Measurements from ENCODE around the gene SPRED1. TPM values are rescaled to one million over a fixed set of nuclear protein-coding genes. Genes with fewer than 3 reads are reported as not detected.

Gene SPRED1
- total and polyA plus RNA-seq, 12 donors, result 4.9 to 31.3 (median 19.4) TPM

DNA sequence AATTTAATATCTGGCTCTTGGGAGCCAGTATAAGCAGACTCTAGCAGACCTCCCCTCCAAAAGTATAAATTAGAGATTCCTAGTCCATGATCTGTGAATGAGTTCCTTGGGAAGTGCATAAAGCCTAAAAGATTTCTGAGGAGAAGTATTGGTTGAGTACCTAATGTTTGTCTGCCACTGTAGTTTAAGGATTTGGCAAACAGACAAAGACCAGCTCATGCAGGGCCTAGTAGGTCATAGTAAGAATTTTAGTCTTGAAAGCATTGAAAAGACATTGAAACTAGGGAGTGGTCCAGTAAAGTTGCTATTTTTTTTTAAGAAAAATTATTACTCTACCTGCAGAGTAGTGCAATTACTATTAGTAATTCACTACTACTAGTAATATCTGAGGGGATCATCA lies 67.5 kb downstream of the SPRED1 start:
- no peak for DNase-seq
- intact Hi-C loops (cut with DNase I), result no loop called here
- Histone ChIP-seq H3K9me3 (replicated peaks in 1 of 3) (no peaks in the 10 kb centered on the region), H3K27me3 (no peaks in the 10 kb centered on the region), H3K4me3 (no peak overlapping the region), H3K36me3 (replicated peaks in 1 of 2) (no peaks in the 10 kb centered on the region), H3K27ac (no peak overlapping the region), H3K4me1 (replicated peaks in 1 of 2) (peaks cover 0 to 14% of the 10 kb centered on the region in 2 donors)
- TF ChIP-seq, protein P1, sequence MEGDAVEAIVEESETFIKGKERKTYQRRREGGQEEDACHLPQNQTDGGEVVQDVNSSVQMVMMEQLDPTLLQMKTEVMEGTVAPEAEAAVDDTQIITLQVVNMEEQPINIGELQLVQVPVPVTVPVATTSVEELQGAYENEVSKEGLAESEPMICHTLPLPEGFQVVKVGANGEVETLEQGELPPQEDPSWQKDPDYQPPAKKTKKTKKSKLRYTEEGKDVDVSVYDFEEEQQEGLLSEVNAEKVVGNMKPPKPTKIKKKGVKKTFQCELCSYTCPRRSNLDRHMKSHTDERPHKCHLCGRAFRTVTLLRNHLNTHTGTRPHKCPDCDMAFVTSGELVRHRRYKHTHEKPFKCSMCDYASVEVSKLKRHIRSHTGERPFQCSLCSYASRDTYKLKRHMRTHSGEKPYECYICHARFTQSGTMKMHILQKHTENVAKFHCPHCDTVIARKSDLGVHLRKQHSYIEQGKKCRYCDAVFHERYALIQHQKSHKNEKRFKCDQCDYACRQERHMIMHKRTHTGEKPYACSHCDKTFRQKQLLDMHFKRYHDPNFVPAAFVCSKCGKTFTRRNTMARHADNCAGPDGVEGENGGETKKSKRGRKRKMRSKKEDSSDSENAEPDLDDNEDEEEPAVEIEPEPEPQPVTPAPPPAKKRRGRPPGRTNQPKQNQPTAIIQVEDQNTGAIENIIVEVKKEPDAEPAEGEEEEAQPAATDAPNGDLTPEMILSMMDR (IDR thresholded peaks at IDR 0.05), result no peak
- no peak for TF ChIP-seq POLR2A (IDR thresholded peaks at IDR 0.05)

DNA sequence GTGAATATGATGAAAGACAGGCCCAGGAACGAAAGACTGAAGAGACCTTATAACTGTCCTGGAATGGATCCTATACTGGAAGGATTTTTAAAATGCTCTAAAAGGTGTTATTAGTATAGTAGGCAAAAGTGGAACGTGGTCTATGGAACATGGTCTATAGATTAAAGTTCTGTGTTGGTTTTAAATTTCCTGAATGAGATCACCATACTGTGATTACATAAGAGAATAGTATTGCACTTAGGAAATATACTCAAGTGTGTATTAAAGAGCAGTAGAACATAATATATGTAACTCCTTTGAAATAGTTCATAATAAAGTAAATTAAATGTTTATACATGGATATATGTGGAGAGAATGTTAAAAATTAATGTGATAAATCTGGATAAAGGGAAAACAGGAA lies 68.2 kb downstream of the SPRED1 start:
- WGBS, 4 donors, result 79 to 88% (median 87%) methylated on average over 2 of the region's 2 CpGs

DNA sequence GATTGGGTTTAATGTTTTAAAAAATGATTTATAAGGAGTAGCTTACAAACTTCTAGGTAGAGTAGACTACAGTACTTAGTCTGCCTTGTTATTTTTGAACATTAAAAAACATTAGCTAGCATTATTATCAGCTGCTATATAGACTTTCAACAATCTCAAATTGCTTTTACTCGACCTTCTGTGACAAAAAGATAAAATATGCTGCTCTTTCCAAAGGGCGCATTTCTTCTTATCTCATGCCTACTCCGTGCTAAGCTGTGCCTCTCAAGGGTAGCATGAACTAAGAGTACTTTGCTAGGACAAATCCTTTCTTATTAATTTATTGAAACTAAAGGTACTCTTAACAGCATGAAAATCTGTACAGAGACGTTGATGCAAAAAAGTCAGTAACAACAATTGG lies 71.3 kb downstream of the SPRED1 start:
- peak in 1 of 7 donors; percentile 5 for DNase-seq
- Histone ChIP-seq H3K9me3 (replicated peaks in 1 of 3) (no peaks in the 10 kb centered on the region), H3K4me3 (no peak overlapping the region), H3K27me3 (no peaks in the 10 kb centered on the region), H3K4me1 (replicated peaks in 1 of 2) (peaks cover 0 to 14% of the 10 kb centered on the region in 2 donors), H3K27ac (no peak overlapping the region), H3K36me3 (replicated peaks in 1 of 2) (peaks cover 0 to 8% of the 10 kb centered on the region in 2 donors)
- intact Hi-C loops (cut with DNase I), result no loop called here
- no peak for TF ChIP-seq POLR2A (IDR thresholded peaks at IDR 0.05)
- TF ChIP-seq, protein P1 (IDR thresholded peaks at IDR 0.05), result no peak
- 33 to 43% (median 38%) methylated on average over 4 of the region's 4 CpGs for WGBS, 4 donors

More for the DNA sequence above, 68.2 kb downstream of the SPRED1 start:
- no peak overlapping the region for H3K4me3 ChIP-seq
- H3K27me3 ChIP-seq, result no peaks in the 10 kb centered on the region
- H3K4me1 ChIP-seq (replicated peaks in 1 of 2), result peaks cover 0 to 14% of the 10 kb centered on the region in 2 donors
- TF ChIP-seq POLR2A (IDR thresholded peaks at IDR 0.05), result no peak
- TF ChIP-seq, protein P1 (IDR thresholded peaks at IDR 0.05), result no peak
- no peak overlapping the region for H3K27ac ChIP-seq
- DNase-seq, result no peak
- intact Hi-C loops (cut with DNase I), result no loop called here
- H3K9me3 ChIP-seq (replicated peaks in 1 of 3), result no peaks in the 10 kb centered on the region
- no peaks in the 10 kb centered on the region for H3K36me3 ChIP-seq (replicated peaks in 1 of 2)

DNA sequence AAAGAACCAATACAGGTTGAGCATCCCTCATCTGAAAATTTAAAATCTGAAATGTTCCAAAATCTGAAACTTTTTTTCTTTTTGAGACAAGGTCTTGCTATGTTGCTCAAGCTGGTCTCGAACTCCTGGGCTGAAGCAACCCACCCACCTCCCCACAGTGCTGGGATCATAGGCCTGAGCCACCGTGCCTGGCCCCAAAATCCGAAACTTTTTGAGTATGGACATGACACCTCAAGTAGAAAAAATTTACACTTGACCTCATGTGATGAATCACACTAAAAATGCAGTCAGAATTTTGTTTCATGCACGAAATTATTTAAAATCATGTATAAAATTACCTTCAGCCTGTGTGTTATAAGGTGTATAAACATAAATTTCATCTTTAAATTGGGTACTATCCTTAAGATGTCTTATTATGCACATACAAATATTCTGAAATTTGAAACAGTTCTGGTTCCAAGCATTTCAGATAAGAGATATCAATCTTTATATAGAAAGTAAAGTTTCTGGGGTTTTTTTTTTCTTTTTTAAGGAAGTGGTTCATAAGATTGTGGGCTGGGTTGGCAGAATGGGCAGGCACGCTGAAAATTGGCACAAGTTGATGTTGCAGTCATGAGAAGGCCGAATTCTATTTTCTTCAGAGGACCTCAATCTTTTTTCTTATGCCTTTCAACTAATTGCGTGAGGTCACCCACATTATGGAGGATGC lies 72.5 kb downstream of the SPRED1 start:
- no peaks in the 10 kb centered on the region for H3K9me3 ChIP-seq (replicated peaks in 1 of 3)
- TF ChIP-seq, protein P1 (IDR thresholded peaks at IDR 0.05), result no peak
- TF ChIP-seq POLR2A (IDR thresholded peaks at IDR 0.05), result no peak
- peaks cover 0 to 8% of the 10 kb centered on the region in 2 donors for H3K36me3 ChIP-seq (replicated peaks in 1 of 2)
- peaks cover 0 to 14% of the 10 kb centered on the region in 2 donors for H3K4me1 ChIP-seq (replicated peaks in 1 of 2)
- intact Hi-C loops (cut with DNase I), result no loop called here
- H3K27me3 ChIP-seq, result no peaks in the 10 kb centered on the region
- peak in 1 of 7 donors; percentile 8 for DNase-seq
- H3K4me3 ChIP-seq, result no peak overlapping the region
- WGBS, 4 donors, result 75 to 82% (median 79%) methylated on average over 7 of the region's 7 CpGs
- H3K27ac ChIP-seq, result no peak overlapping the region
